GM12891 (cell line): ENCODE data around the gene CARD8. TPM values are rescaled to one million over a fixed set of nuclear protein-coding genes. Genes with fewer than 3 reads are reported as not detected.
"Not testable (repeated sequence)": the region's sequence is repeated elsewhere in the genome, so short reads cannot be mapped to it uniquely, and the experiment has no call there.

Experiments used
- DNase-seq: peaks from one replicate; pipeline ENCODE4 v3.0.0; 2011; ENCODE audit warnings: low spot score; ENCODE audit not compliant: insufficient read length
- FAIRE-seq: peaks from 2 replicates; lab custom pipeline; 2011; peaks lifted over from hg19 to GRCh38; lab: Jason Lieb, UNC
- PAX5 ChIP-seq: IDR thresholded peaks from 2 replicates; pipeline ENCODE4 v1.6.1; 2011; ENCODE audit warnings: low read length, moderate library complexity, mild to moderate bottlenecking; ENCODE audit not compliant: insufficient read depth, severe bottlenecking
- POLR2A ChIP-seq: IDR thresholded peaks from 2 replicates; pipeline ENCODE4 v1.6.1; 2011; ENCODE audit warnings: low read depth, low read length, control low read depth
- POLR2AphosphoS5 ChIP-seq: IDR thresholded peaks from 2 replicates; pipeline ENCODE4 v1.6.1; 2011; ENCODE audit warnings: low read depth, low read length, control low read depth
- POU2F2 ChIP-seq: IDR thresholded peaks from 2 replicates; pipeline ENCODE4 v1.6.1; 2011; ENCODE audit warnings: low read depth, mild to moderate bottlenecking, control low read depth, low read length, moderate library complexity
- SPI1 ChIP-seq: IDR thresholded peaks from 2 replicates; pipeline ENCODE4 v1.6.1; 2011; ENCODE audit warnings: low read depth, low read length, control low read depth
- TAF1 ChIP-seq: IDR thresholded peaks from 2 replicates; pipeline ENCODE4 v1.6.1; 2011; ENCODE audit warnings: low read depth, low read length, control low read depth
- polyA plus RNA-seq: library from polyadenylated mRNA; unstranded; fragments of >200 nt; gene quantifications from one replicate; pipeline ENCODE4 v1.2.1, GENCODE V29; 2012; ENCODE audit warnings: low read depth, missing spikeins, inconsistent platforms; ENCODE audit not compliant: missing spikeins

Gene CARD8
- 34.7 TPM for polyA plus RNA-seq

DNA sequence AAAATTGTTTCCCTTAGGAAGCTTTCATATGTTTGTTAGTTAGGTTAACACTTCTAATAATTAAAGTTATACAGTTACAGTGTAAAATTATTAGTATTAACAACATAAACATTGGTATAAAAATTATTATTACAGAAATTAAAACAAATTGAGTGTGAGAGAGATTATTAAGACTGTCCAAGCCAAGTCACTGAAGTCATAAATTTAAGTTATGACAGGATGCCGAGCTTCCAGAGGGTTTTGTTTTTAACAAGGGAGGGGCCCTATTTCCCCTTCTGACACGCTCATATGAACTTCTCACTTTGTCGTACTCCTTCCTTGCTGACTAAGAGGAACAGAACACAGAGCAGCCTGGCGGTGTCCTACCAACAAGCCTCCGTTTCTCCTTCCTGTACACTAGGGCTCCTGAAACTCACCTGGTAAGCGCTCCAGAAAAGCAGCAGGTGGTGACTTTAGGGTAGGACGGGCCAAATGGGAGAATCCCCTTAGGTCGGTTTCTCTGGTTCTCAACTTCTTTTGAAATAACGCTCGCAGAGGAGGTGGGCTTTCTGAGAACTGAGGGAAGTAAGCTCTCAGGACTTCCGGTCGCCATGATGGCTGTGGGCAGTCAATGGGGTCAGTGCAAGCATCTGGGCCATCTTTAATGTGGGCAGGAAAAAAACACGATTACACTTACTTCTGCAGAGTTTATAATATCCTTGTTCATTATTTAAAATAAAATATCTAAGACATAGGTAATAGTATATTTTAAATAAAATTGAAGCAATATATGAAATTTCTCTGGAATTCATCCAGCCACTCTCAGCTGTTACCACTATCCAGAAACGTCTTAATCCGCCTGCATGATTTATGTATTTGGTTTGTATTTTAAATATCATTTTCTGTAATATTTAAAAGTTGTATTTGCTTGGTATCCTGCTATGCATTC, at the start of gene CARD8:
Gene CARD8 (minus strand): TSS at position 537 of the 928 bp plus-strand sequence. CDS start 14,892 bp downstream, outside the sequence.
- DNase-seq (no peak), FAIRE-seq (peak; percentile 76)
- no peak; the same call in 1 of the 2 replicates for TF ChIP-seq SPI1
- peak; percentile 80 for TF ChIP-seq POLR2AphosphoS5
- TF ChIP-seq PAX5, result no peak
- TF ChIP-seq POLR2A, result peak; percentile 87
- TF ChIP-seq POU2F2, result no peak; the same call in 1 of the 2 replicates
- TF ChIP-seq TAF1, result peak; percentile 99

- no peak for DNase-seq
- TF ChIP-seq POLR2A (no peak), POU2F2 (no peak), PAX5 (no peak), SPI1 (no peak), POLR2AphosphoS5 (no peak), TAF1 (no peak)
- no peak for FAIRE-seq
Observed at GRCh38 chr19:48303866-48304265, 48.2 kb upstream of the CARD8 start.

- no peak for FAIRE-seq
- TF ChIP-seq POU2F2 (no peak), SPI1 (no peak), PAX5 (no peak), POLR2AphosphoS5 (no peak)
- no peak for DNase-seq
Observed at GRCh38 chr19:48303367-48303766, 47.7 kb upstream of the CARD8 start.

GRCh38 chr19:48302600-48302959, 46.9 kb upstream of the CARD8 start:
- FAIRE-seq (no peak), DNase-seq (no peak)
- TF ChIP-seq TAF1, result no peak
- no peak for TF ChIP-seq POU2F2

DNA sequence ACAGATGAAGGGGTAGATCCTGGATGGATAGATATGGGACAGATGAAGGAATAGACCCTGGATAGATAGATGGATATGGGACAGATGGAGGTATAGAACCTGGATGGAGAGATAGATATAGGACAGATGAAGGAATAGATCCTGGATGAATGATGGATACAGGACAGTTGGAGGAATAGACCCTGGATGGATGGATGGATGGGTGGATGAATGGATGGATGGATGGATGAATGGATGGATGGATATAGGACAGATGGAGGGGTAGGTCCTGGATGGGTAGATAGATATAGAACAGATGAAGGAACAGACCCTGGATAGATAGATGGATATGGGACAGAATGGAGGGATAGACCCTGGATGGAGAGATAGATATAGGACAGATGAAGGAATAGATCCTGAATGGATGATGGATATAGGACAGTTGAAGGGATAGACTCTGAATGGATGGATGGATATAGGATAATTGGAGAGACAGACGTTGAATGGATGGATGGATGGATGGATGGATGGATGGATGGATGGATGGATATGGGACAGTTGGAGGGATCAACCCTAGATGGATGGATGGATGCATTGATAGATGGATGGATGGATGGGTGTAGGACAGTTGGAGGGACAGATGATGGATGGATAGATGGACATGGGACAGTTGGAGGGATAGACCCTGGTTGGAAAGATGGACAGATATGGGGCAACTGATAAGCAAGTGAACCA, 46.3 kb upstream of the CARD8 start:
- FAIRE-seq (no peak), DNase-seq (no peak)
- no peak for TF ChIP-seq PAX5
- no peak for TF ChIP-seq TAF1
- no peak for TF ChIP-seq POU2F2
- TF ChIP-seq SPI1, result no peak
- no peak for TF ChIP-seq POLR2A
- no peak for TF ChIP-seq POLR2AphosphoS5

- DNase-seq (no peak), FAIRE-seq (no peak)
- TF ChIP-seq POU2F2, result no peak
- no peak for TF ChIP-seq POLR2A
- TF ChIP-seq SPI1, result no peak
- TF ChIP-seq TAF1, result no peak
- no peak for TF ChIP-seq PAX5
- no peak for TF ChIP-seq POLR2AphosphoS5
Observed at GRCh38 chr19:48297975-48298374, 42.3 kb upstream of the CARD8 start.

GRCh38 chr19:48296963-48297734, 41.4 kb upstream of the CARD8 start:
- DNase-seq (no peak), FAIRE-seq (no peak)
- TF ChIP-seq PAX5, result no peak
- TF ChIP-seq SPI1, result no peak
- no peak for TF ChIP-seq POLR2AphosphoS5
- no peak for TF ChIP-seq POU2F2

- TF ChIP-seq POU2F2 (no peak), SPI1 (no peak), PAX5 (no peak), POLR2A (no peak), TAF1 (no peak), POLR2AphosphoS5 (no peak)
- DNase-seq (no peak), FAIRE-seq (no peak)
Observed at GRCh38 chr19:48295458-48295857, 39.7 kb upstream of the CARD8 start.

DNA sequence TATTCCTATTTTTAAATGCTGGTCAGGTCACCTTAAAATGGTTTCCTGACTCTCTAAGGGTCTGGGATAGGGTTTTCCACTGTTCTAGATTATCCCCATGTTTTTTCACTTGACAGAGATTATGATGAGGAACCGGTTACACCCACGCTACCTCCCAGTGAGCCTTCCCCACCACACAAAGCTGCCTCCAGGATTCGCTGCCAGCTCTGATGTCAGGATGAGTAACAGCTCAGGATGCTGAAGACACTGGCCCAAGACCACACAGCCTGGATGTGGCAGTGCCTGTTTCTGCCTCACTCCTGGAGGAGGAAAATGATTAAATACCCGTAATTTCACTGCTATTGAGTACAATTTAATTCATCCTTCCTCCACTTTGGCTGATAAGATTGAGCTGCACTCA, 37.1 kb upstream of the CARD8 start:
- no peak for FAIRE-seq
- no peak for TF ChIP-seq PAX5
- no peak for DNase-seq

GRCh38 chr19:48291489-48291815, 35.7 kb upstream of the CARD8 start:
- not testable (repeated sequence) for DNase-seq, FAIRE-seq
